Thoracic aorta (tissue), 2 donors: Measurements from ENCODE around the gene NFILZ. TPM values are rescaled to one million over a fixed set of nuclear protein-coding genes. Genes with fewer than 3 reads are reported as not detected.
"Not testable (repeated sequence)": the region's sequence is repeated elsewhere in the genome, so short reads cannot be mapped to it uniquely, and the experiment has no call there.

ENCODE experiments used
- ATAC-seq: fragments of 150-250 bp; one replicate; pipeline ENCODE4 v1.8.0; 2017; ENCODE audit warnings: low read depth; ENCODE audit not compliant: insufficient number of reproducible peaks, low FRiP score
- DNase-seq: peaks from one replicate; pipeline ENCODE4 v3.0.0-alpha.2; 2020; ENCODE audit warnings: low spot score
- H3K27ac ChIP-seq, 2 donors: fragments of 200-600 bp; sonication (generic); 1 replicate in 1 of 2; 2 replicates in 1 of 2; pipeline ENCODE4 v1.5.1; 2016; ENCODE audit warnings: mild to moderate bottlenecking in 2 of 2, moderate library complexity in 2 of 2
- H3K27me3 ChIP-seq: fragments of 200-600 bp; sonication (generic); replicated peaks from 2 replicates; pipeline ENCODE4 v1.6.0; 2016; ENCODE audit warnings: mild to moderate bottlenecking; ENCODE audit not compliant: insufficient read depth
- H3K36me3 ChIP-seq: fragments of 200-600 bp; sonication (generic); one replicate; pipeline ENCODE4 v1.5.1; 2016
- H3K4me1 ChIP-seq, 2 donors: fragments of 200-600 bp; sonication (generic); 1 replicate in 1 of 2; 2 replicates in 1 of 2; pipeline versions ENCODE4 v1.5.1 to v1.6.0; 2016; ENCODE audit warnings: low read depth in 2 of 2, mild to moderate bottlenecking in 1 of 2; ENCODE audit not compliant: control insufficient read depth in 1 of 2
- H3K4me3 ChIP-seq: fragments of 200-600 bp; sonication (generic); 2 replicates; pipeline ENCODE4 v1.5.1; 2016; ENCODE audit warnings: mild to moderate bottlenecking
- H3K9me3 ChIP-seq: fragments of 200-600 bp; sonication (generic); 2 replicates; pipeline ENCODE4 v1.5.1; 2016
- CTCF ChIP-seq: fragments of 200-600 bp; sonication (generic); IDR thresholded peaks from one replicate; pipeline ENCODE4 v1.5.1; 2019; ENCODE audit warnings: antibody characterized with exemption
- total RNA-seq, 2 donors: library from RNA; depleted of rRNA; stranded (reverse); fragments of >200 nt; gene quantifications; one replicate each; pipeline versions ENCODE4 v1.1.0 to v1.2.3, GENCODE V29; 2016

The NFILZ gene
- total RNA-seq, 2 donors from 2014 or later = not detected

GRCh38 chr19:8616861-8617260 is 13.6 kb upstream of the NFILZ start:
- no peak for TF ChIP-seq CTCF
- no peak overlapping the region for H3K27ac ChIP-seq
- DNase-seq = no peak
- H3K4me3 ChIP-seq = no peak overlapping the region
- no peaks in the 10 kb centered on the region for H3K27me3 ChIP-seq
- no peak for ATAC-seq
- H3K4me1 ChIP-seq = peaks cover 0 to 13% of the 10 kb centered on the region in 2 donors
- no peaks in the 10 kb centered on the region for H3K36me3 ChIP-seq
- no peaks in the 10 kb centered on the region for H3K9me3 ChIP-seq

GRCh38 chr19:8617325-8617724 is 13.1 kb upstream of the NFILZ start:
- not testable (repeated sequence) for H3K36me3 ChIP-seq, H3K27me3 ChIP-seq, ATAC-seq, DNase-seq, H3K27ac ChIP-seq, H3K9me3 ChIP-seq, H3K4me3 ChIP-seq
- H3K4me1 ChIP-seq = peaks cover 0 to 11% of the 10 kb centered on the region in 2 donors

GRCh38 chr19:8617984-8618383 is 12.4 kb upstream of the NFILZ start:
- Histone ChIP-seq H3K36me3 (no peaks in the 10 kb centered on the region), H3K4me1 (peaks cover 0 to 11% of the 10 kb centered on the region in 2 donors), H3K27ac (no peak overlapping the region), H3K27me3 (no peaks in the 10 kb centered on the region), H3K4me3 (no peak overlapping the region), H3K9me3 (no peaks in the 10 kb centered on the region)
- no peak for TF ChIP-seq CTCF
- no peak for ATAC-seq
- DNase-seq = no peak

GRCh38 chr19:8618751-8619150 is 11.7 kb upstream of the NFILZ start:
- no peak overlapping the region for H3K27ac ChIP-seq
- no peak for DNase-seq
- H3K4me1 ChIP-seq = peaks cover 0 to 11% of the 10 kb centered on the region in 2 donors
- H3K9me3 ChIP-seq = no peaks in the 10 kb centered on the region
- H3K36me3 ChIP-seq = no peaks in the 10 kb centered on the region
- H3K4me3 ChIP-seq = no peak overlapping the region
- TF ChIP-seq CTCF = no peak
- ATAC-seq = no peak
- no peaks in the 10 kb centered on the region for H3K27me3 ChIP-seq

GRCh38 chr19:8622886-8623285 is 7.5 kb upstream of the NFILZ start:
- H3K9me3 ChIP-seq, ATAC-seq, DNase-seq, H3K4me1 ChIP-seq, H3K27ac ChIP-seq, H3K4me3 ChIP-seq, H3K27me3 ChIP-seq, H3K36me3 ChIP-seq: not testable (repeated sequence)

- no peak for TF ChIP-seq CTCF
- H3K4me1 ChIP-seq = peaks cover 7 to 11% of the 10 kb centered on the region in 2 donors
- ATAC-seq (no peak), DNase-seq (no peak)
- no peak overlapping the region for H3K4me3 ChIP-seq
- no peaks in the 10 kb centered on the region for H3K36me3 ChIP-seq
- no peaks in the 10 kb centered on the region for H3K27me3 ChIP-seq
- peaks cover 4% of the 10 kb centered on the region for H3K9me3 ChIP-seq
- H3K27ac ChIP-seq = no peak overlapping the region
These were observed 3.6 kb upstream of the NFILZ start for GRCh38 chr19:8626842-8627241.
